Thyroid gland (tissue), 4 donors: ENCODE results near the gene FAM131C. TPM values are rescaled to one million over a fixed set of nuclear protein-coding genes. Genes with fewer than 3 reads are reported as not detected.
A peak's percentile ranks its signal among the peaks of the same experiment; 100 is the strongest.
"Not testable (repeated sequence)": the region's sequence is repeated elsewhere in the genome, so short reads cannot be mapped to it uniquely, and the experiment has no call there.

Source experiments
- DNase-seq, 2 donors: peaks; one replicate each; pipeline ENCODE4 v3.0.0-alpha.2; 2019
- H3K27ac ChIP-seq, 3 donors: fragments of 200-600 bp; sonication (generic); 1 replicate in 2 of 3; 2 replicates in 1 of 3; pipeline ENCODE4 v1.5.1; 2016 to 2019; ENCODE audit warnings: mild to moderate bottlenecking in 1 of 3, moderate library complexity in 1 of 3
- H3K27me3 ChIP-seq: fragments of 200-600 bp; sonication (generic); one replicate; pipeline ENCODE4 v1.5.1; 2019
- H3K36me3 ChIP-seq, 2 donors: fragments of 200-600 bp; sonication (generic); one replicate each; pipeline ENCODE4 v1.5.1; 2016 to 2019
- H3K4me1 ChIP-seq, 2 donors: fragments of 200-600 bp; sonication (generic); one replicate each; pipeline ENCODE4 v1.5.1; 2017 to 2019
- H3K4me3 ChIP-seq, 3 donors: fragments of 200-600 bp; sonication (generic); replicated peaks in 1 of 3; 1 replicate in 2 of 3; 2 replicates in 1 of 3; pipeline ENCODE4 v1.5.1; 2016; ENCODE audit warnings: mild to moderate bottlenecking in 1 of 3
- H3K9me3 ChIP-seq: fragments of 200-600 bp; sonication (generic); one replicate; pipeline ENCODE4 v1.5.1; 2017
- CTCF ChIP-seq, 6 experiments: fragments of 200-600 bp in 3 of 6; fragments of 450-650 bp in 3 of 6; sonication (generic) in 3 of 6; IDR thresholded peaks; one replicate each; pipeline ENCODE4 v1.5.1; 2016 to 2019; ENCODE audit warnings: antibody characterized with exemption in 6 of 6, mild to moderate bottlenecking in 2 of 6, inconsistent platforms in 1 of 6, moderate library complexity in 1 of 6
- POLR2A ChIP-seq, 2 donors: fragments of 450-650 bp; IDR thresholded peaks; one replicate each; pipeline ENCODE4 v1.6.1; 2017; ENCODE audit warnings: antibody characterized with exemption in 2 of 2, mild to moderate bottlenecking in 2 of 2, moderate library complexity in 1 of 2
- WGBS, 2 donors: methylation state at CpG; one replicate each; pipeline ENCODE4 v1.1.5; 2017; 5-methylcytosine and 5-hydroxymethylcytosine counted together
- intact Hi-C: fragments of 100-400 bp; cut with DNase I; formaldehyde crosslinking; loops from one replicate; pipeline ENCODE4 v1.15.1; 2023
- total RNA-seq, 4 donors: library from RNA; depleted of rRNA; stranded (reverse); fragments of >200 nt; gene quantifications; one replicate each; pipeline ENCODE4 v1.2.3, GENCODE V29; 2016

The FAM131C gene
- total RNA-seq, 4 donors from 2014 or later = 0.42 to 2.7 (median 1.5) TPM

DNA sequence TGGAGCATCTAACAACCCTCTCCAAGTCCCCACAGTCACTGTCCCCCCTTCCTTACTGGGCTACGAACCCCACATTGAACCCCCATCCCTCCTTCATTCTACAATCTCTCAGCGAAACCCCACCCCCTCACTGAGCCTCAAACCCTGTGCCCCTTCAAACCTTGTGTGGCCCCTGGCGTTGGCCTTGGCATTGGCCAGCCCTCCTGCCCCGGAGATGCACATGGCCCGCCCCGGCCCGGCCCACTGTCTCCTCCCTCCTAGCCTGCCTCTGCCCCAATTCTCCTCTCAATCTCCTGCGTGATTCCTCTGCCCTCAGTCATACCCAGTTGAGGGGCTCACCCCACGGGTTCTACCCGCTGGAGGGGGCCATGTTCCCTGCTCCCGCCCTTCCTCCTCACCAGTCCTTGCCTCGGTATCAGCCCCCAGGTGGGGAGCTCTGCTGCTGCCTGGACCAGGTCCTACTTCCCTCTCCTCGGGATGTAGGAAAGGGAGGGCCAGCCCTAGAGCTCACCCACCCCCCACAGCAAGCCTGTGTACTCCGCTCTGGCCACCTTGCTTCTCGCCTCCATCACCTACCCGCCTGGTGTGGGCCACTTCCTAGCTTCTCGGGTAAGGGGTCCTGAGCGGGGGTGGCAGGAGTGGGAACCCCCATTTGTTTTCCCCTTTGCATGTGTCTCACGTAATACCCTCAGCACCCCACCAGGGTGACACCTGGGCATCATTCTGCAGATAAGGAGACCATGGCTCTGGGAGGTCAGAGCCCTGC is 45.0 kb downstream of the FAM131C start:
- intact Hi-C loops = no loop called here
- TF ChIP-seq POLR2A (IDR thresholded peaks at IDR 0.05) (no peak), CTCF (IDR thresholded peaks at IDR 0.05) (no peak)
- Histone ChIP-seq H3K27ac (no peak overlapping the region), H3K4me1 (peaks cover 8 to 13% of the 10 kb centered on the region in 2 donors), H3K4me3 (no peak overlapping the region), H3K36me3 (no peaks in the 10 kb centered on the region), H3K9me3 (no peaks in the 10 kb centered on the region), H3K27me3 (no peaks in the 10 kb centered on the region)
- WGBS, 2 donors = 72 to 74% methylated on average over 19 of the region's 19 CpGs
- no peak for DNase-seq

DNA sequence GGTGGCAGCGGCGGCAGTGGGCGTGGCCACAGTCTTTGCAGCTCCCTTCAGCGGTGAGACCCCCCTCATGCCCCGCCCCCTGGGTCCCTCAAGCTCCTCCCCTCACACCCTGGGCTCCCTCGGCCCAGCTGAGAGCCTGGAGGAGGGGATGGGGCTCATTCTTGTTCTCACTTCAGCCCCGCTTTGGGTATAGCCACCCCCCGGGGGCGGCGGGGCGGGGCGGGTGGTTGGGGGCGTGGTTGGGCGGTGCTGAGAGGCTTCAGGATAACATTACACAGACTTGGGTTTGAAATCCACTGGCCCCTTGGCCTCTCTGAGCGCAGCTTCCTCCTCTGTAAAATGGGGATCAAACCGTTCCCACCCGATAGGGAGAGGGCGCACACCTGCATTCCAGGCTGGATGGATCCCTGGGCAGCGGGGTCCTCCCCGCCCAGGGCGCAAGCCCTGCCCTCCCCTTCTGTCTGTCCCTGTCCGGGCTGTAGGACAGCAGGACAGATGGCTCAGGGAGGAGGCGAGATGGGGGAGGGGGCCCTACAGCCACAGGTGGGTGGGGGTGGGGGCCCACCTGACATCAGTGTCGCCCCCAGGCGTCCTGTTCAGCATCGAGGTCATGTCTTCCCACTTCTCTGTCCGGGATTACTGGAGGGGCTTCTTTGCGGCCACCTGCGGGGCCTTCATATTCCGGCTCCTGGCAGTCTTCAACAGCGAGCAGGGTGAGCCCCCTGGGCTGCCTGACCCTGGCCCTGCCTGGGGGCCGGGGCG is 46.5 kb downstream of the FAM131C start:
- Histone ChIP-seq H3K4me3 (no peak overlapping the region), H3K27ac (no peak overlapping the region), H3K9me3 (no peaks in the 10 kb centered on the region), H3K4me1 (peaks cover 11% of the 10 kb centered on the region in 2 donors), H3K27me3 (no peaks in the 10 kb centered on the region), H3K36me3 (no peaks in the 10 kb centered on the region)
- TF ChIP-seq POLR2A (IDR thresholded peaks at IDR 0.05) (no peak), CTCF (IDR thresholded peaks at IDR 0.05) (no peak)
- DNase-seq = peak; percentile 57 to 66
- intact Hi-C loops = no loop called here
- WGBS, 2 donors = 14 to 29% methylated on average over 10 to 24 of the region's 33 CpGs

- peaks cover 16 to 17% of the 10 kb centered on the region in 2 donors for H3K4me1 ChIP-seq
- H3K9me3 ChIP-seq, H3K36me3 ChIP-seq, DNase-seq, H3K27ac ChIP-seq, H3K4me3 ChIP-seq, H3K27me3 ChIP-seq, intact Hi-C loops: not testable (repeated sequence)
- WGBS, 2 donors = 20 to 53% methylated on average over 2 to 3 of the region's 10 CpGs
Observed at GRCh38 chr1:16026302-16026701, 47.1 kb downstream of the FAM131C start.

- no peak for DNase-seq
Observed at GRCh38 chr1:16023050-16023653, 50.3 kb downstream of the FAM131C start.

More at GRCh38 chr1:16023050-16023653, 50.3 kb downstream of the FAM131C start:
- TF ChIP-seq POLR2A (IDR thresholded peaks at IDR 0.05) (no peak), CTCF (IDR thresholded peaks at IDR 0.05) (no peak)
- Histone ChIP-seq H3K36me3 (no peaks in the 10 kb centered on the region), H3K4me3 (no peak overlapping the region), H3K4me1 (peaks cover 33 to 40% of the 10 kb centered on the region in 2 donors), H3K27me3 (no peaks in the 10 kb centered on the region), H3K9me3 (no peaks in the 10 kb centered on the region), H3K27ac (no peak overlapping the region)
- intact Hi-C loops = no loop called here
- WGBS, 2 donors = 82 to 84% methylated on average over 4 to 6 of the region's 7 CpGs
